OCI-LY1 (cell line): ENCODE data around the gene COMMD10.

Experiments used
- H2AFZ ChIP-seq: fragments of 200-600 bp; sonication (generic), shearing (Covaris generic); 2 replicates; pipeline ENCODE4 v1.6.0; 2014; ENCODE audit warnings: antibody characterized with exemption, mild to moderate bottlenecking, low read length
- H3F3A ChIP-seq: fragments of 200-600 bp; sonication (generic), shearing (Covaris generic); 2 replicates; pipeline ENCODE4 v1.6.0; 2014; ENCODE audit warnings: mild to moderate bottlenecking, antibody characterized with exemption, low read length, moderate library complexity; ENCODE audit not compliant: insufficient read depth
- H3K27ac ChIP-seq: fragments of 200-600 bp; sonication (generic); 2 replicates; pipeline ENCODE4 v1.5.1; 2014; ENCODE audit warnings: low read length, mixed run types, mild to moderate bottlenecking, low read depth; ENCODE audit not compliant: poor library complexity, severe bottlenecking
- H3K27me3 ChIP-seq: fragments of 200-600 bp; sonication (generic); 2 replicates; pipeline ENCODE4 v1.6.0; 2014; ENCODE audit warnings: antibody characterized with exemption, mild to moderate bottlenecking, low read length, moderate library complexity; ENCODE audit not compliant: insufficient read depth
- H3K36me3 ChIP-seq: fragments of 200-600 bp; sonication (generic); 2 replicates; pipeline ENCODE4 v1.6.1; 2014; ENCODE audit warnings: mild to moderate bottlenecking, antibody characterized with exemption, low read length, moderate library complexity, mixed read lengths; ENCODE audit not compliant: insufficient read depth
- H3K4me1 ChIP-seq: fragments of 200-600 bp; sonication (generic); 2 replicates; pipeline ENCODE4 v1.5.1; 2014; ENCODE audit warnings: mild to moderate bottlenecking, low read length, moderate library complexity; ENCODE audit not compliant: insufficient read depth, severe bottlenecking
- H3K4me2 ChIP-seq: fragments of 200-600 bp; sonication (generic), shearing (Covaris generic); 2 replicates; pipeline ENCODE4 v1.6.1; 2014; ENCODE audit warnings: low read length
- H3K4me3 ChIP-seq: fragments of 200-600 bp; sonication (generic); 2 replicates; pipeline ENCODE4 v1.5.1; 2014; ENCODE audit warnings: low read length, low read depth, mild to moderate bottlenecking, mixed read lengths; ENCODE audit not compliant: poor library complexity, severe bottlenecking
- H3K79me2 ChIP-seq: fragments of 200-600 bp; shearing (Covaris generic); 2 replicates; pipeline ENCODE4 v1.6.1; 2016; ENCODE audit warnings: mixed run types, low read length, mixed read lengths; ENCODE audit not compliant: insufficient read depth
- H3K9ac ChIP-seq: fragments of 200-600 bp; sonication (generic), shearing (Covaris generic); 2 replicates; pipeline ENCODE4 v1.6.1; 2014; ENCODE audit warnings: mild to moderate bottlenecking, low read length, mixed read lengths
- H3K9me2 ChIP-seq: fragments of 200-600 bp; sonication (generic), shearing (Covaris generic); 2 replicates; pipeline ENCODE4 v1.6.1; 2014; ENCODE audit warnings: low read depth, mild to moderate bottlenecking, low read length, mixed read lengths
- H3K9me3 ChIP-seq: fragments of 200-600 bp; shearing (Covaris generic); 2 replicates; pipeline ENCODE4 v1.6.1; 2014; ENCODE audit warnings: low read length, mixed read lengths
- H4K20me1 ChIP-seq: fragments of 200-600 bp; sonication (generic), shearing (Covaris generic); 2 replicates; pipeline ENCODE4 v1.6.0; 2016; ENCODE audit warnings: mild to moderate bottlenecking, low read length; ENCODE audit not compliant: insufficient read depth
- EZH2 ChIP-seq: fragments of 200-600 bp; sonication (generic), shearing (Covaris generic); IDR thresholded peaks from 2 replicates; pipeline ENCODE4 v1.8.0; 2017; ENCODE audit warnings: borderline replicate concordance, mixed run types, mild to moderate bottlenecking, antibody characterized with exemption, low read length, moderate library complexity, mixed read lengths
- TF ChIP-seq, protein P1 (sequence below): fragments of 200-600 bp; sonication (generic), shearing (Covaris generic); IDR thresholded peaks from 2 replicates; pipeline ENCODE4 v1.5.1; 2017; ENCODE audit warnings: mild to moderate bottlenecking, antibody characterized with exemption, low read length, moderate library complexity, mixed read lengths

The COMMD10 gene

DNA sequence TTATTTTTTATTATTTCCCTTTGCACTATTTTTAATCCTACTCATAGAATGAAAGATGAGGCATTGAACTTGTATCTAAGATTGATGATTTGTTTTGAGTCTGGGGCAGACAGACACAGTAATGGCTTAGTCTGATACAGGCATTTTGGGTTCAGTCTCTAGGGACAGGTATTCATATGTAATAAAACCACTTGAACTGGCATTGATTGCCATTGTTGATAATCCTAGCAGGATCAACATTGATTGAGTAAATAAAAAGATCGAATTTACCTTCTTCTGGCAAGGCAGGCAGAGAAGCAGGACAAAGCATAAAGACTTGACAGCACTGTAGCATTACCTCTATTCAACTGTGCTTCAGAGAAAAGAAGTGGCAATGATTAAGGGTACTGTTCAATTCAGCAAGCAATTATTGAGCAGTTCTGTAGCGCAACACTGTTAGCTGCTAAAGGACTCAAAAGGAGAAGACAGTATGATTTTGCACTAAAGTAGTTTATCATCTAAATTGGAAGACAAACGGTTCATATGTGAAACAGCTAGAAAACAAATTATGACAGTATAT lies 144.4 kb downstream of the COMMD10 start:
- H4K20me1 ChIP-seq: no peaks in the 10 kb centered on the region
- H3K9me2 ChIP-seq: no peaks in the 10 kb centered on the region
- H3K79me2 ChIP-seq: no peaks in the 10 kb centered on the region
- no peak overlapping the region for H2AFZ ChIP-seq
- peaks cover 7% of the 10 kb centered on the region for H3K4me1 ChIP-seq
- H3K36me3 ChIP-seq: no peaks in the 10 kb centered on the region
- H3F3A ChIP-seq: no peaks in the 10 kb centered on the region
- H3K4me3 ChIP-seq: no peak overlapping the region
- no peaks in the 10 kb centered on the region for H3K9me3 ChIP-seq
- H3K9ac ChIP-seq: no peak overlapping the region
- no peak overlapping the region for H3K4me2 ChIP-seq
- TF ChIP-seq, protein P1, sequence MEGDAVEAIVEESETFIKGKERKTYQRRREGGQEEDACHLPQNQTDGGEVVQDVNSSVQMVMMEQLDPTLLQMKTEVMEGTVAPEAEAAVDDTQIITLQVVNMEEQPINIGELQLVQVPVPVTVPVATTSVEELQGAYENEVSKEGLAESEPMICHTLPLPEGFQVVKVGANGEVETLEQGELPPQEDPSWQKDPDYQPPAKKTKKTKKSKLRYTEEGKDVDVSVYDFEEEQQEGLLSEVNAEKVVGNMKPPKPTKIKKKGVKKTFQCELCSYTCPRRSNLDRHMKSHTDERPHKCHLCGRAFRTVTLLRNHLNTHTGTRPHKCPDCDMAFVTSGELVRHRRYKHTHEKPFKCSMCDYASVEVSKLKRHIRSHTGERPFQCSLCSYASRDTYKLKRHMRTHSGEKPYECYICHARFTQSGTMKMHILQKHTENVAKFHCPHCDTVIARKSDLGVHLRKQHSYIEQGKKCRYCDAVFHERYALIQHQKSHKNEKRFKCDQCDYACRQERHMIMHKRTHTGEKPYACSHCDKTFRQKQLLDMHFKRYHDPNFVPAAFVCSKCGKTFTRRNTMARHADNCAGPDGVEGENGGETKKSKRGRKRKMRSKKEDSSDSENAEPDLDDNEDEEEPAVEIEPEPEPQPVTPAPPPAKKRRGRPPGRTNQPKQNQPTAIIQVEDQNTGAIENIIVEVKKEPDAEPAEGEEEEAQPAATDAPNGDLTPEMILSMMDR: no peak
- TF ChIP-seq EZH2: no peak
- H3K27me3 ChIP-seq: no peaks in the 10 kb centered on the region
- no peak overlapping the region for H3K27ac ChIP-seq

DNA sequence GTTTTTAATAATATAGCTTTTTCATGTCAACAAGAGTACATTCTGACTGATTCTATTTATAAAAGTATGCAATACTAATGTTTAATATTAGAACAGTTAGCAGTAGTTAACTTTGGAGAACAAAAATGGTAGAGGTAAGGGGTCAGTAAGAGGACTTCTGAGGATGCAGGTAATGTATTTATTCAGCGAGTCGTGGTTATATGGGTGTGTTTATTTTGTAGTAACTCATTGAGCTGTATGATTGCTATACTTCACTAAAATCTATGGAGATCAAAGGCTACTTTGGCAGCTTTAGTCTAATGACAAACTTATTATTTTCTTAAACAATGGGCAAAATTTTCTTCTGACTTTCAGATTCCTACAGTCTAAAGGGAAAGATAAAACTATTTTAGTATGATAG lies 146.5 kb downstream of the COMMD10 start:
- no peak overlapping the region for H3K4me3 ChIP-seq
- no peaks in the 10 kb centered on the region for H4K20me1 ChIP-seq
- no peaks in the 10 kb centered on the region for H3K79me2 ChIP-seq
- no peak overlapping the region for H3K9ac ChIP-seq
- H3K4me2 ChIP-seq: no peak overlapping the region
- no peaks in the 10 kb centered on the region for H3K9me3 ChIP-seq
- no peak for TF ChIP-seq EZH2
- TF ChIP-seq, protein P1: no peak
- no peak overlapping the region for H3K27ac ChIP-seq
- H3K27me3 ChIP-seq: no peaks in the 10 kb centered on the region
- H3K9me2 ChIP-seq: no peaks in the 10 kb centered on the region
- H2AFZ ChIP-seq: no peak overlapping the region
- H3F3A ChIP-seq: no peaks in the 10 kb centered on the region
- peaks cover 2% of the 10 kb centered on the region for H3K4me1 ChIP-seq
- H3K36me3 ChIP-seq: no peaks in the 10 kb centered on the region

DNA sequence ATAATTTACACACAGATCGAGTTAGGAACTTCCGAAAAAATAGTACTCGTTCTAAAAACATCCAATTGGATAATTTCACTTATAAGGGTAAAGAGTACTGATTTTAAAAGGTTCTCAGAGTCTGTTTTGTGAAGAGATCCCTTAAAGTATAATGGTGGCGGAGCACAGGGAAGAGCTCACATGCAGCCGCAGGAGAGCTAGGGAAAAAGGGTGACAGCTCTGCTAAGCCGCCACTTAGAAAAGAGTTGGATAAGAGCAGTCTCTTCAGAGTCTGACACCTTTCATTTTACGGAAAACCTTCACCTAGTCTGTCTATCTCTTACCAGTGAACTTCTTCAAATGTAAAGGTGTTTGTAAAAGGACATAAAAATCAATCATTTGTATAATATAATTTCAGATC lies 149.9 kb downstream of the COMMD10 start:
- no peak overlapping the region for H3K27ac ChIP-seq
- no peak overlapping the region for H3K4me3 ChIP-seq
- H4K20me1 ChIP-seq: no peaks in the 10 kb centered on the region
- H3K9me3 ChIP-seq: no peaks in the 10 kb centered on the region
- no peak overlapping the region for H3K4me2 ChIP-seq
- H3F3A ChIP-seq: no peaks in the 10 kb centered on the region
- H3K4me1 ChIP-seq: no peaks in the 10 kb centered on the region
- H2AFZ ChIP-seq: no peak overlapping the region
- no peaks in the 10 kb centered on the region for H3K9me2 ChIP-seq
- no peaks in the 10 kb centered on the region for H3K27me3 ChIP-seq
- H3K36me3 ChIP-seq: no peaks in the 10 kb centered on the region
- no peaks in the 10 kb centered on the region for H3K79me2 ChIP-seq
- no peak overlapping the region for H3K9ac ChIP-seq
- TF ChIP-seq, protein P1: no peak
- no peak for TF ChIP-seq EZH2
